HepG2 (cell line): Measurements from ENCODE around the gene PAK1IP1. TPM values are rescaled to one million over a fixed set of nuclear protein-coding genes. Genes with fewer than 3 reads are reported as not detected.
A peak's percentile ranks its signal among the peaks of the same experiment; 100 is the strongest.

ENCODE experiments used
- CBX2 ChIP-seq, 2 experiments: fragments of 200-600 bp in 1 of 2; sonication (generic); formaldehyde crosslinking in 1 of 2; IDR thresholded peaks; 2 replicates each; pipeline versions ENCODE4 v1.7.0 to v1.8.1; 2018 to 2022; ENCODE audit warnings: low read depth in 2 of 2, low read length in 1 of 2, mild to moderate bottlenecking in 1 of 2, missing genetic modification reagents in 1 of 2
- GPBP1L1 ChIP-seq: sonication (generic); formaldehyde crosslinking; IDR thresholded peaks from 2 replicates; pipeline ENCODE4 v1.5.0; 2020; ENCODE audit warnings: mild to moderate bottlenecking, missing genetic modification reagents
- NCOA1 ChIP-seq: sonication (generic); formaldehyde crosslinking; IDR thresholded peaks from 2 replicates; pipeline ENCODE4 v1.9.0; 2021; ENCODE audit warnings: missing genetic modification reagents
- RERE ChIP-seq: IDR thresholded peaks from 2 replicates; pipeline ENCODE4 v1.6.1; 2016; ENCODE audit warnings: low read depth, missing genetic modification reagents, missing compliant biosample characterization
- THAP7 ChIP-seq: sonication (generic); formaldehyde crosslinking; IDR thresholded peaks from 2 replicates; pipeline ENCODE4 v1.8.1; 2023; ENCODE audit warnings: mild to moderate bottlenecking, missing genetic modification reagents
- ZMYM3 ChIP-seq: sonication (generic); formaldehyde crosslinking; IDR thresholded peaks from 2 replicates; pipeline ENCODE4 v1.5.1; 2020; ENCODE audit warnings: mild to moderate bottlenecking, missing genetic modification reagents
- ZNF598 ChIP-seq: sonication (generic); formaldehyde crosslinking; IDR thresholded peaks from 2 replicates; pipeline ENCODE4 v1.5.1; 2020; ENCODE audit warnings: mild to moderate bottlenecking, missing genetic modification reagents, borderline replicate concordance
- ZNF646 ChIP-seq: sonication (generic); formaldehyde crosslinking; IDR thresholded peaks from 2 replicates; pipeline ENCODE4 v1.9.0; 2021; ENCODE audit warnings: mild to moderate bottlenecking, missing genetic modification reagents
- ZNF768 ChIP-seq: sonication (generic); formaldehyde crosslinking; IDR thresholded peaks from 2 replicates; pipeline ENCODE4 v1.4.0; 2020; ENCODE audit warnings: missing genetic modification reagents
- ZSCAN5A ChIP-seq: sonication (generic); formaldehyde crosslinking; IDR thresholded peaks from 2 replicates; pipeline ENCODE4 v1.8.0; 2022; ENCODE audit warnings: mild to moderate bottlenecking, missing genetic modification reagents, borderline replicate concordance
- polyA plus RNA-seq, 8 experiments: library from polyadenylated mRNA; depleted of rRNA in 3 of 8; stranded (reverse) in 7 of 8; unstranded in 1 of 8; fragments of >200 nt; fragmentation: Illumina TruSeq in 4 of 8; extraction: Trizol in 4 of 8; gene quantifications; 2 replicates each; pipeline versions ENCODE4 v1.2.1 to v1.2.3, GENCODE V29; 2011 to 2016; ENCODE audit warnings: low read depth in 4 of 8, missing spikeins in 1 of 8, mixed read lengths in 1 of 8; ENCODE audit not compliant: insufficient read depth in 1 of 8
- total RNA-seq, 5 experiments: library from RNA; depleted of rRNA; stranded (reverse); fragments of >200 nt; fragmentation: Illumina TruSeq; extraction: Trizol; gene quantifications; 2 replicates each; pipeline ENCODE4 v1.2.3, GENCODE V29; 2016; ENCODE audit warnings: low read depth in 1 of 5

The PAK1IP1 gene
- total and polyA plus RNA-seq, 2 of the 13 experiments (the other 11 are each of a cell fraction or from before 2014, with no cell fraction given): 23.4 to 66.2 TPM

- TF ChIP-seq ZNF768 (CRISPR knock-in tag): peak; percentile 93
- TF ChIP-seq ZSCAN5A (CRISPR knock-in tag): peak; percentile 83; the same call in 1 of the 2 replicates
- TF ChIP-seq ZNF598 (CRISPR knock-in tag): peak; percentile 54; the same call in 1 of the 2 replicates
- peak; percentile 41; the same call in 1 of the 2 replicates for TF ChIP-seq RERE (CRISPR knock-in tag)
- no peak for TF ChIP-seq CBX2 (IDR thresholded peaks at IDR 0.05; ENCODE audit: low read depth, low read length)
- TF ChIP-seq CBX2 (CRISPR knock-in tag; IDR thresholded peaks at IDR 0.05; ENCODE audit: low read depth): peak; percentile 94; the same call in 1 of the 2 replicates
- TF ChIP-seq NCOA1 (CRISPR knock-in tag): no peak
- TF ChIP-seq ZMYM3 (CRISPR knock-in tag): peak; percentile 84; the same call in 1 of the 2 replicates
- TF ChIP-seq ZNF646 (CRISPR knock-in tag): 0 out of 2 replicates have a peak, but pooled peaks have one; percentile 14
- TF ChIP-seq GPBP1L1 (CRISPR knock-in tag): no peak
- peak; percentile 46; the same call in 1 of the 2 replicates for TF ChIP-seq THAP7
Observed at GRCh38 chr6:10747251-10747972, 52.6 kb downstream of the PAK1IP1 start, which contains the start of gene TMEM14B (continued).
